H1 (cell line): ENCODE data around the gene LRRC43. TPM values are rescaled to one million over a fixed set of nuclear protein-coding genes. Genes with fewer than 3 reads are reported as not detected.

Experiments
- CTCF ChIA-PET: fragments of 300-600 bp; sonication (Branson Sonifier 250); formaldehyde crosslinking; loops from one replicate; lab custom pipeline; 2021; ENCODE audit not compliant: partially characterized antibody; lab: Charles Lee
- POLR2A ChIA-PET: fragments of 300-600 bp; sonication (Branson Sonifier 250); formaldehyde crosslinking; loops from one replicate; lab custom pipeline; 2021; ENCODE audit warnings: inconsistent platforms; ENCODE audit not compliant: partially characterized antibody; lab: Charles Lee
- DNase-seq, 2 experiments: peaks; one replicate each; pipeline versions ENCODE4 v3.0.0 to v3.0.0-alpha.2; 2010 to 2022; ENCODE audit warnings: low spot score in 2 of 2, low read depth in 1 of 2, mixed read lengths in 1 of 2
- FAIRE-seq: peaks from 2 replicates; lab custom pipeline; 2011; peaks lifted over from hg19 to GRCh38; lab: Jason Lieb, UNC
- H2AFZ ChIP-seq: 2 replicates; pipeline ENCODE4 v1.8.1; 2012; ENCODE audit warnings: low read length, inconsistent platforms
- H2AK5ac ChIP-seq: 2 replicates; pipeline ENCODE4 v1.6.1; 2013; ENCODE audit warnings: low read depth, low read length
- H2BK120ac ChIP-seq: replicated peaks from 2 replicates; pipeline ENCODE3; 2013; ENCODE audit warnings: low read depth, low read length, inconsistent platforms
- H2BK12ac ChIP-seq: 2 replicates; pipeline ENCODE4 v1.6.1; 2013; ENCODE audit warnings: low read depth, low read length
- H2BK15ac ChIP-seq: 2 replicates; pipeline ENCODE4 v1.6.1; 2013; ENCODE audit warnings: low read length
- H2BK20ac ChIP-seq: 2 replicates; pipeline ENCODE4 v1.6.1; 2013; ENCODE audit warnings: low read length
- H2BK5ac ChIP-seq: 2 replicates; pipeline ENCODE4 v1.6.1; 2013; ENCODE audit warnings: low read depth, low read length
- H3K14ac ChIP-seq: 2 replicates; pipeline ENCODE4 v1.6.1; 2013; ENCODE audit warnings: inconsistent platforms; ENCODE audit not compliant: insufficient read length
- H3K18ac ChIP-seq: 2 replicates; pipeline ENCODE4 v1.6.1; 2013; ENCODE audit warnings: low read length; ENCODE audit errors: extremely low read depth
- H3K23ac ChIP-seq: 2 replicates; pipeline ENCODE4 v1.6.1; 2013; ENCODE audit warnings: inconsistent platforms; ENCODE audit not compliant: insufficient read length
- H3K23me2 ChIP-seq: 2 replicates; pipeline ENCODE4 v1.6.1; 2013; ENCODE audit warnings: low read depth, low read length
- H3K27ac ChIP-seq: 2 replicates; pipeline ENCODE4 v1.6.1; 2011; ENCODE audit warnings: low read depth, low read length, inconsistent platforms
- H3K27me3 ChIP-seq, 4 experiments: replicated peaks in 1 of 4; 1 replicate in 1 of 4; 2 replicates in 3 of 4; pipeline versions ENCODE4 v1.6.1 to v1.8.1; 2011 to 2013; ENCODE audit warnings: low read length in 3 of 4, mild to moderate bottlenecking in 3 of 4, inconsistent platforms in 2 of 4, mixed read lengths in 2 of 4, moderate library complexity in 1 of 4; ENCODE audit not compliant: control insufficient read depth in 3 of 4, insufficient read depth in 3 of 4; ENCODE audit errors: extremely low read depth in 1 of 4
- H3K36me3 ChIP-seq, 4 experiments: 2 replicates each; pipeline versions ENCODE4 v1.6.1 to v1.8.1; 2011 to 2013; ENCODE audit warnings: mild to moderate bottlenecking in 4 of 4, low read length in 3 of 4, moderate library complexity in 2 of 4, control low read depth in 1 of 4, inconsistent platforms in 1 of 4; ENCODE audit not compliant: insufficient read depth in 4 of 4, control insufficient read depth in 2 of 4
- H3K4ac ChIP-seq: replicated peaks from 2 replicates; pipeline ENCODE3; 2013; ENCODE audit warnings: low read length, low read depth, mixed read lengths, inconsistent platforms; ENCODE audit not compliant: insufficient read length
- H3K4me1 ChIP-seq, 4 experiments: replicated peaks in 1 of 4; 1 replicate in 1 of 4; 2 replicates in 3 of 4; pipeline versions ENCODE4 v1.6.1 to v1.8.1; 2011 to 2013; ENCODE audit warnings: low read length in 3 of 4, inconsistent platforms in 2 of 4, mixed read lengths in 1 of 4; ENCODE audit not compliant: insufficient read depth in 4 of 4, control insufficient read depth in 3 of 4
- H3K4me2 ChIP-seq, 2 experiments: 2 replicates each; pipeline versions ENCODE4 v1.6.1 to v1.8.1; 2011 to 2013; ENCODE audit warnings: low read depth in 2 of 2, low read length in 2 of 2, control low read depth in 1 of 2, inconsistent platforms in 1 of 2, mild to moderate bottlenecking in 1 of 2; ENCODE audit not compliant: insufficient read depth in 1 of 2
- H3K4me3 ChIP-seq, 4 experiments: fragments of 200-600, 300-600 bp in 1 of 4; sonication (generic), shearing (Covaris generic), sonication (Bioruptor Twin) in 1 of 4; 2 replicates each; pipeline versions ENCODE4 v1.5.1 to v1.8.1; 2011 to 2016; ENCODE audit warnings: low read length in 4 of 4, low read depth in 3 of 4, control low read depth in 2 of 4, inconsistent platforms in 2 of 4, mild to moderate bottlenecking in 2 of 4, mixed read lengths in 1 of 4, moderate library complexity in 1 of 4; ENCODE audit not compliant: insufficient read depth in 2 of 4; ENCODE audit errors: extremely low read depth in 1 of 4
- H3K56ac ChIP-seq: replicated peaks from 2 replicates; pipeline ENCODE3; 2013; ENCODE audit warnings: low read depth, mild to moderate bottlenecking, mixed read lengths, low read length, inconsistent platforms; ENCODE audit not compliant: insufficient read length
- H3K79me1 ChIP-seq: 2 replicates; pipeline ENCODE4 v1.6.1; 2013; ENCODE audit warnings: low read depth, low read length, control low read depth
- H3K79me2 ChIP-seq, 2 experiments: 2 replicates each; pipeline versions ENCODE4 v1.6.1 to v1.8.1; 2012 to 2013; ENCODE audit warnings: low read length in 2 of 2, mild to moderate bottlenecking in 2 of 2, inconsistent platforms in 1 of 2; ENCODE audit not compliant: insufficient read depth in 2 of 2, control insufficient read depth in 1 of 2
- H3K9ac ChIP-seq, 4 experiments: replicated peaks in 1 of 4; 1 replicate in 1 of 4; 2 replicates in 3 of 4; pipeline versions ENCODE4 v1.6.1 to v1.8.1; 2011 to 2013; ENCODE audit warnings: low read depth in 3 of 4, low read length in 3 of 4, control low read depth in 2 of 4, mild to moderate bottlenecking in 2 of 4, moderate library complexity in 2 of 4, inconsistent platforms in 1 of 4; ENCODE audit errors: extremely low read depth in 1 of 4
- H3K9me3 ChIP-seq, 2 experiments: 2 replicates each; pipeline versions ENCODE4 v1.6.1 to v1.8.1; 2012 to 2013; ENCODE audit warnings: mild to moderate bottlenecking in 2 of 2, moderate library complexity in 2 of 2, control low read depth in 1 of 2, inconsistent platforms in 1 of 2, low read depth in 1 of 2, low read length in 1 of 2, mixed read lengths in 1 of 2; ENCODE audit not compliant: insufficient read depth in 2 of 2
- H4K20me1 ChIP-seq, 2 experiments: replicated peaks in 1 of 2; 2 replicates each; pipeline versions ENCODE3 to v1.8.1; 2011 to 2013; ENCODE audit warnings: inconsistent platforms in 2 of 2, low read length in 2 of 2, mild to moderate bottlenecking in 1 of 2; ENCODE audit not compliant: insufficient read depth in 2 of 2, control insufficient read depth in 1 of 2
- H4K5ac ChIP-seq: 2 replicates; pipeline ENCODE4 v1.6.1; 2013; ENCODE audit warnings: low read length, low read depth, mixed read lengths, inconsistent platforms; ENCODE audit not compliant: insufficient read length
- H4K8ac ChIP-seq: 2 replicates; pipeline ENCODE4 v1.8.0; 2013; ENCODE audit warnings: mild to moderate bottlenecking, moderate library complexity, low read length, inconsistent platforms; ENCODE audit not compliant: insufficient read depth; ENCODE audit errors: extremely low read depth
- H4K91ac ChIP-seq: replicated peaks from 2 replicates; pipeline ENCODE3; 2013; ENCODE audit warnings: low read length, mixed read lengths, inconsistent platforms; ENCODE audit not compliant: insufficient read length
- ATF2 ChIP-seq: IDR thresholded peaks from 2 replicates; pipeline ENCODE4 v1.6.1; 2012; ENCODE audit warnings: low read length, inconsistent platforms
- CREB1 ChIP-seq: IDR thresholded peaks from 2 replicates; pipeline ENCODE4 v1.6.1; 2012; ENCODE audit warnings: inconsistent platforms
- EP300 ChIP-seq, 2 experiments: IDR thresholded peaks; 1 replicate in 1 of 2; 2 replicates in 1 of 2; pipeline ENCODE4 v1.6.1; 2011 to 2012; ENCODE audit warnings: low read depth in 2 of 2, low read length in 2 of 2, mild to moderate bottlenecking in 2 of 2, borderline replicate concordance in 1 of 2, inconsistent platforms in 1 of 2, moderate library complexity in 1 of 2
- GTF2F1 ChIP-seq: IDR thresholded peaks from 2 replicates; pipeline ENCODE4 v1.6.1; 2012; ENCODE audit warnings: low read depth, low read length, improper control_type of control experiment, borderline replicate concordance
- JUND ChIP-seq: IDR thresholded peaks from 2 replicates; pipeline ENCODE4 v1.6.1; 2011; ENCODE audit warnings: mild to moderate bottlenecking, improper control_type of control experiment, low read length
- KDM1A ChIP-seq: fragments of 200-600, 300-600 bp; sonication (generic); IDR thresholded peaks from 2 replicates; pipeline ENCODE4 v1.7.1; 2016; ENCODE audit warnings: mild to moderate bottlenecking, low read length, borderline replicate concordance
- MAX ChIP-seq: IDR thresholded peaks from 2 replicates; pipeline ENCODE4 v1.6.1; 2012; ENCODE audit warnings: inconsistent platforms
- WGBS, 2 experiments: shearing (Covaris generic) in 1 of 2; methylation state at CpG; one replicate each; pipeline versions ENCODE4 v1.1.6 to v1.1.7; 2013 to 2015; ENCODE audit warnings: low lambda C conversion rate in 2 of 2, mixed read lengths in 2 of 2, inconsistent platforms in 1 of 2, low coverage in 1 of 2, missing lambda C conversion rate in 1 of 2; ENCODE audit not compliant: insufficient replicate concordance in 2 of 2, insufficient coverage in 1 of 2, insufficient read length in 1 of 2; ENCODE audit errors: extremely low coverage in 1 of 2, missing lambda C conversion rate in 1 of 2; 5-methylcytosine and 5-hydroxymethylcytosine counted together
- polyA plus RNA-seq, 7 experiments: library from polyadenylated mRNA; depleted of rRNA in 3 of 7; stranded (reverse) in 5 of 7; unstranded in 2 of 7; fragments of >200 nt in 5 of 7; fragments of 200-250 nt in 2 of 7; gene quantifications; 1 replicate in 5 of 7; 2 replicates in 1 of 7; 4 replicates in 1 of 7; pipeline versions ENCODE4 v1.2.1 to v1.2.3, GENCODE V29; 2011 to 2013; ENCODE audit warnings: missing spikeins in 2 of 7, mixed read lengths in 2 of 7
- total RNA-seq: library from RNA; stranded (reverse); fragmentation: NEBNext Ultra II Directional; extraction: Animal tissue kit (Norgen Biotek cat#: 25700); gene quantifications from 2 replicates; pipeline ENCODE4 v1.2.1, GENCODE V29; 2021

Gene LRRC43
- total and polyA plus RNA-seq, 2 of the 8 experiments (the other 6 are each of a cell fraction or from before 2014, with no cell fraction given): 0.35 to 0.44 TPM

- no peak overlapping the region for H2BK12ac ChIP-seq
- H2AFZ ChIP-seq: no peak overlapping the region
- ChIA-PET CTCF (interaction anchor here (0.6 to 3.1 kb wide), 4 partner anchors 13 to 118 kb away, joined by 3 to 17 read pairs (median 4); no protein-coding TSS in a partner anchor), POLR2A (interaction anchor here (0.6 to 1.1 kb wide), 2 partner anchors 42 to 53 kb away, joined by 3 read pairs; no protein-coding TSS in a partner anchor)
- H3K23ac ChIP-seq: no peak overlapping the region
- H3K4me3 ChIP-seq: no peak overlapping the region
- no peak overlapping the region for H2AK5ac ChIP-seq
- peaks cover 0 to 3% (median 0%) of the 10 kb centered on the region in 4 experiments; a peak in 1 of 7 replicates for H3K27me3 ChIP-seq
- no peaks in the 10 kb centered on the region for H3K79me2 ChIP-seq
- no peaks in the 10 kb centered on the region for H3K4me1 ChIP-seq
- FAIRE-seq (no peak), DNase-seq (no peak)
- no peak overlapping the region; a peak in 1 of 7 replicates for H3K9ac ChIP-seq
- H3K14ac ChIP-seq: no peak overlapping the region
- H3K23me2 ChIP-seq: no peaks in the 10 kb centered on the region; the same call in 1 of the 2 replicates
- no peak overlapping the region for H3K4ac ChIP-seq
- 95% methylated on average over 17 of the region's 17 CpGs; no CpG with 5 or more reads in 1 of the 2 experiments for WGBS, 2 experiments
- H2BK5ac ChIP-seq: no peak overlapping the region
- no peak overlapping the region for H3K56ac ChIP-seq
- no peak overlapping the region for H3K27ac ChIP-seq
- no peaks in the 10 kb centered on the region for H3K9me3 ChIP-seq
- no peak overlapping the region for H4K8ac ChIP-seq
- TF ChIP-seq JUND (no peak), MAX (no peak), GTF2F1 (no peak), ATF2 (no peak), KDM1A (no peak), CREB1 (no peak), EP300 (IDR thresholded peaks at IDR 0.05; ENCODE audit: borderline replicate concordance in 1 of 2, low read depth in 2 of 2, low read length in 2 of 2) (no peak)
- H3K79me1 ChIP-seq: no peaks in the 10 kb centered on the region
- H3K36me3 ChIP-seq: no peaks in the 10 kb centered on the region
- no peak overlapping the region for H4K91ac ChIP-seq
- H2BK15ac ChIP-seq: no peak overlapping the region
- H4K5ac ChIP-seq: no peak overlapping the region
- H4K20me1 ChIP-seq: no peaks in the 10 kb centered on the region
- no peak overlapping the region for H2BK20ac ChIP-seq
- no peak overlapping the region for H3K18ac ChIP-seq
- no peak overlapping the region for H2BK120ac ChIP-seq
- no peak overlapping the region for H3K4me2 ChIP-seq
Measured at GRCh38 chr12:122172262-122172939, 10.5 kb upstream of the LRRC43 start.
